ENCODE results near the gene CCDC180.

GRCh38 chr9:97332993-97333392 is 25.5 kb downstream of the CCDC180 start:
- no peak for TF ChIP-seq POLR2AphosphoS5 (IDR thresholded peaks at IDR 0.05; ENCODE audit: low read depth, low read length)
- no peak for TF ChIP-seq POLR2A (IDR thresholded peaks at IDR 0.05; ENCODE audit: low read depth, low read length)
- TF ChIP-seq TAF1 (IDR thresholded peaks at IDR 0.05; ENCODE audit: borderline replicate concordance, low read depth, low read length) = no peak
